Cardiac muscle cell (in vitro differentiated cells and primary cell): ENCODE results near the gene FAR2. TPM values are rescaled to one million over a fixed set of nuclear protein-coding genes. Genes with fewer than 3 reads are reported as not detected.

ENCODE experiments used
- DNase-seq, 2 donors: peaks; one replicate each; pipeline versions ENCODE4 v3.0.0 to v3.0.0-alpha.2; 2010 to 2017; ENCODE audit warnings: low read depth in 1 of 2, low spot score in 1 of 2
- H3K27ac ChIP-seq: fragments of 200-600 bp; sonication (generic); 2 replicates; pipeline ENCODE4 v1.5.1; 2016
- H3K27me3 ChIP-seq: fragments of 200-600 bp; sonication (generic); 2 replicates; pipeline ENCODE4 v1.6.0; 2016; ENCODE audit warnings: control low read depth
- H3K36me3 ChIP-seq: fragments of 200-600 bp; sonication (generic); 2 replicates; pipeline ENCODE4 v1.5.1; 2016; ENCODE audit warnings: control low read depth
- H3K4me1 ChIP-seq: fragments of 200-600 bp; sonication (generic); 2 replicates; pipeline ENCODE4 v1.8.1; 2017; ENCODE audit warnings: low read depth, mild to moderate bottlenecking, mixed run types
- H3K4me3 ChIP-seq: fragments of 200-600 bp; sonication (generic); 2 replicates; pipeline ENCODE4 v1.5.1; 2016; ENCODE audit warnings: mild to moderate bottlenecking
- H3K9me3 ChIP-seq: fragments of 200-600 bp; sonication (generic); 2 replicates; pipeline ENCODE4 v1.5.1; 2017; ENCODE audit warnings: low read depth, mild to moderate bottlenecking, control low read depth
- CTCF ChIP-seq: IDR thresholded peaks from 2 replicates; pipeline ENCODE4 v1.5.1; 2012; ENCODE audit warnings: low read depth, mild to moderate bottlenecking, low read length
- polyA plus RNA-seq: library from polyadenylated mRNA; unstranded; fragments of >200 nt; fragmentation: Nextera tagmentation; extraction: Ambion mirVana; gene quantifications from 2 replicates; pipeline ENCODE4 v1.2.1, GENCODE V29; 2016
- total RNA-seq: library from RNA; depleted of rRNA; stranded (reverse); fragments of >200 nt; gene quantifications from 2 replicates; pipeline ENCODE4 v1.2.3, GENCODE V29; 2016

FAR2 gene
- total and polyA plus RNA-seq, 2 experiments from 2014 or later = 0.38 to 0.42 TPM

GRCh38 chr12:29281371-29282005, 132.4 kb downstream of the FAR2 start:
- Histone ChIP-seq H3K4me3 (no peak overlapping the region), H3K27me3 (no peaks in the 10 kb centered on the region), H3K9me3 (no peaks in the 10 kb centered on the region), H3K27ac (no peak overlapping the region), H3K36me3 (no peaks in the 10 kb centered on the region), H3K4me1 (no peaks in the 10 kb centered on the region)
- no peak for TF ChIP-seq CTCF
- DNase-seq = no peak

- Histone ChIP-seq H3K4me1 (no peaks in the 10 kb centered on the region), H3K27ac (no peak overlapping the region), H3K9me3 (no peaks in the 10 kb centered on the region), H3K4me3 (no peak overlapping the region), H3K27me3 (no peaks in the 10 kb centered on the region), H3K36me3 (no peaks in the 10 kb centered on the region)
- no peak for TF ChIP-seq CTCF
- peak in 1 of 2 donors; percentile 40 for DNase-seq
Measured at GRCh38 chr12:29282031-29282816, 133.1 kb downstream of the FAR2 start.

- H3K27ac ChIP-seq = no peak overlapping the region
- H3K9me3 ChIP-seq = no peaks in the 10 kb centered on the region
- H3K27me3 ChIP-seq = no peaks in the 10 kb centered on the region
- H3K4me1 ChIP-seq = no peaks in the 10 kb centered on the region
- H3K4me3 ChIP-seq = no peak overlapping the region
- no peaks in the 10 kb centered on the region for H3K36me3 ChIP-seq
- peak in 1 of 2 donors; percentile 21 for DNase-seq
- TF ChIP-seq CTCF = no peak
Measured at GRCh38 chr12:29283969-29284700, 135.1 kb downstream of the FAR2 start.

- TF ChIP-seq CTCF = no peak
Measured at GRCh38 chr12:29286081-29286790, 137.2 kb downstream of the FAR2 start.

GRCh38 chr12:29287622-29288021, 138.5 kb downstream of the FAR2 start:
- H3K27ac ChIP-seq = no peak overlapping the region
- H3K36me3 ChIP-seq = no peaks in the 10 kb centered on the region
- no peak overlapping the region for H3K4me3 ChIP-seq
- no peaks in the 10 kb centered on the region for H3K9me3 ChIP-seq
- DNase-seq = no peak
- no peaks in the 10 kb centered on the region for H3K27me3 ChIP-seq
- TF ChIP-seq CTCF = no peak
- H3K4me1 ChIP-seq = no peaks in the 10 kb centered on the region

More at GRCh38 chr12:29286081-29286790, 137.2 kb downstream of the FAR2 start:
- Histone ChIP-seq H3K27me3 (no peaks in the 10 kb centered on the region), H3K9me3 (no peaks in the 10 kb centered on the region), H3K36me3 (no peaks in the 10 kb centered on the region), H3K27ac (no peak overlapping the region), H3K4me1 (no peaks in the 10 kb centered on the region), H3K4me3 (no peak overlapping the region)
- peak in 1 of 2 donors; percentile 33 for DNase-seq
